Body of pancreas (tissue), 4 donors: ENCODE measurements around the gene RNF25.

ENCODE experiments used
- POLR2A ChIP-seq, 3 donors: fragments of 450-650 bp; IDR thresholded peaks; one replicate each; pipeline ENCODE4 v1.6.1; 2016; ENCODE audit warnings: antibody characterized with exemption in 3 of 3, mild to moderate bottlenecking in 2 of 3
- TF ChIP-seq, protein P1 (sequence below), 7 experiments: fragments of 450-650 bp in 4 of 7; fragments of 200-600 bp in 3 of 7; sonication (generic) in 3 of 7; IDR thresholded peaks; one replicate each; pipeline ENCODE4 v1.5.1; 2016 to 2019; ENCODE audit warnings: antibody characterized with exemption in 7 of 7

- TF ChIP-seq, protein P1, sequence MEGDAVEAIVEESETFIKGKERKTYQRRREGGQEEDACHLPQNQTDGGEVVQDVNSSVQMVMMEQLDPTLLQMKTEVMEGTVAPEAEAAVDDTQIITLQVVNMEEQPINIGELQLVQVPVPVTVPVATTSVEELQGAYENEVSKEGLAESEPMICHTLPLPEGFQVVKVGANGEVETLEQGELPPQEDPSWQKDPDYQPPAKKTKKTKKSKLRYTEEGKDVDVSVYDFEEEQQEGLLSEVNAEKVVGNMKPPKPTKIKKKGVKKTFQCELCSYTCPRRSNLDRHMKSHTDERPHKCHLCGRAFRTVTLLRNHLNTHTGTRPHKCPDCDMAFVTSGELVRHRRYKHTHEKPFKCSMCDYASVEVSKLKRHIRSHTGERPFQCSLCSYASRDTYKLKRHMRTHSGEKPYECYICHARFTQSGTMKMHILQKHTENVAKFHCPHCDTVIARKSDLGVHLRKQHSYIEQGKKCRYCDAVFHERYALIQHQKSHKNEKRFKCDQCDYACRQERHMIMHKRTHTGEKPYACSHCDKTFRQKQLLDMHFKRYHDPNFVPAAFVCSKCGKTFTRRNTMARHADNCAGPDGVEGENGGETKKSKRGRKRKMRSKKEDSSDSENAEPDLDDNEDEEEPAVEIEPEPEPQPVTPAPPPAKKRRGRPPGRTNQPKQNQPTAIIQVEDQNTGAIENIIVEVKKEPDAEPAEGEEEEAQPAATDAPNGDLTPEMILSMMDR (IDR thresholded peaks at IDR 0.05): no peak
- no peak for TF ChIP-seq POLR2A (IDR thresholded peaks at IDR 0.05)
Measured at GRCh38 chr2:218648787-218649100, 23.1 kb downstream of the RNF25 start.
